Sigmoid colon (tissue), 3 donors: Measurements from ENCODE around the gene RPH3AL.

Experiments used
- CTCF ChIP-seq, 4 experiments: fragments of 450-650 bp in 3 of 4; fragments of 200-600 bp in 1 of 4; IDR thresholded peaks; one replicate each; pipeline ENCODE4 v1.5.1; 2016 to 2019; ENCODE audit warnings: antibody characterized with exemption in 4 of 4, mild to moderate bottlenecking in 3 of 4, moderate library complexity in 2 of 4
- POLR2A ChIP-seq, 2 donors: fragments of 450-650 bp; IDR thresholded peaks; one replicate each; pipeline ENCODE4 v1.6.1; 2016; ENCODE audit warnings: antibody characterized with exemption in 2 of 2, mild to moderate bottlenecking in 2 of 2, moderate library complexity in 2 of 2

DNA sequence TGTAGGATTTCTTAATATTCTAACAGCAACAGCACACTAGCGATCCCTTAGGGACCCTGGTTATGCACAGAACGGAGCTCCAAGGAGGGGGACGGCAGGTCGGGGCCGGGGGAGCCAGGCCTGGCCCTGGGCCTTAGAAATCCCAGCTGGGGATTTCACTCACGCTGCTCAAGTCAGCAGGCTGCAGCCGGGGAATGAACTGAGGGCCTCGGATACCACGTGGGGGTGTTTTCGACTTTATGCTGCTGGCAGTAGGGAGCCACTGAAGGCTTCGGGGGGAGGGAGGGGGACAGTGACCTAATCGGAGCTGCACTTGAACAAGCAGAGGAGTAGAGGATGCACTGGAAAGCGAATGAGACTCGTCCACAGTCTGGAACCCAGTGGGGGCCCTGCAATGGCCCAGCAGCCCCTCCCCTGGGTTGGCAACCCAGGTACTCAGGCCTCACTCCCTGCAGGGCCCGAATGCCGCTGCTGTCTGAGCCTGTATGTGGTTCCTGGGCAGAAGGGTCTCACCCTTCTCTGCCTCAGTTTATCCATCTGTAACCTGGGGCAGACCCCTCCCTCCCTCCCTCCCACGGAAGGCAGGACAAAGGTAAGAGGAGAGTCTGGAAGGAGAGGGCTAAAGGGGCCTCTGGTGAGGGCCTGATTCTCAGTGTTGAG lies 53.7 kb downstream of the RPH3AL start:
- TF ChIP-seq CTCF (IDR thresholded peaks at IDR 0.05) (no peak), POLR2A (IDR thresholded peaks at IDR 0.05) (no peak)
